NCI-H526 treated with DMSO at 0.1 percent for 48 hours (cell line): ENCODE measurements around the gene APBB3.

Experiments used
- DNase-seq: peaks from one replicate; lab custom pipeline; 2025; lab: John Stamatoyannopoulos, UW

APBB3 gene

DNA sequence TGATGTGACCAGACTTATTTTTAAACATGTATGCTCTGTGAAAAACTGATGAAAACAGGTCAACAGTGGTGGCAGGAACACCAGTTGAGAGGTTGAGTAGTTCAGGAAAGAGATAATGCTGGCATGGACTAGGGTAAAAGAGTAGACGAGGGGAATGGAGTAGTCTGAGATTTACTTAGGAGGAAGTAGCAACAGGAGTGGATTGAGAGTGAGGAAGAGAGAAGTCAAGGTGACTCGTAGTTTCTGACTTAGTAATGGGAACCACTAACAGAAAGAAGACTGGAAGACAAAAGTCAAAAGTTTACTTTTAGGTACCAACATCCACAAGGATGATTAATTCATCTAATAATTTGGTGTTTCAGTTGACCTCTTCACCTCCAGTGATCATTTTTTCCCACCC is 10.7 kb downstream of the APBB3 start:
- DNase-seq: no peak

DNA sequence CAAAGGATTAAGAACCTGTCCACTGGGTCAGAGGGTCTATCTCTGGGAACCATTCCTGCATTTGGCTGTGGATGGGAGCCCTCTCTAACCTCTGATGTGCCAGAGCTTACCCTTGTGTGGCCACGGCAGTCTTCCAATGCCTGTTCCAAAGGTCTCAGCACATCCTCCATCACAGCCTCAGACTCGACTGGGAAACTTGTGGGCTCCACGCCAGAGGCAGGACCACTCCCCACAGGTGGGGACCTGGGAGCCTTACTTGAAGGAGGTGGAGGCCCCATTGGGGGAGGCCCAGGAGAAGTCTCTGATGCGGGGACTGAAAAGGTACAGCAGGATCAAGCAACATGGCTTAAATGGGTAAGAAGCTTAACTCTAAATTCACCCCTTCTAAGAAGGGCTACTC is 12.5 kb downstream of the APBB3 start:
- no peak for DNase-seq

DNA sequence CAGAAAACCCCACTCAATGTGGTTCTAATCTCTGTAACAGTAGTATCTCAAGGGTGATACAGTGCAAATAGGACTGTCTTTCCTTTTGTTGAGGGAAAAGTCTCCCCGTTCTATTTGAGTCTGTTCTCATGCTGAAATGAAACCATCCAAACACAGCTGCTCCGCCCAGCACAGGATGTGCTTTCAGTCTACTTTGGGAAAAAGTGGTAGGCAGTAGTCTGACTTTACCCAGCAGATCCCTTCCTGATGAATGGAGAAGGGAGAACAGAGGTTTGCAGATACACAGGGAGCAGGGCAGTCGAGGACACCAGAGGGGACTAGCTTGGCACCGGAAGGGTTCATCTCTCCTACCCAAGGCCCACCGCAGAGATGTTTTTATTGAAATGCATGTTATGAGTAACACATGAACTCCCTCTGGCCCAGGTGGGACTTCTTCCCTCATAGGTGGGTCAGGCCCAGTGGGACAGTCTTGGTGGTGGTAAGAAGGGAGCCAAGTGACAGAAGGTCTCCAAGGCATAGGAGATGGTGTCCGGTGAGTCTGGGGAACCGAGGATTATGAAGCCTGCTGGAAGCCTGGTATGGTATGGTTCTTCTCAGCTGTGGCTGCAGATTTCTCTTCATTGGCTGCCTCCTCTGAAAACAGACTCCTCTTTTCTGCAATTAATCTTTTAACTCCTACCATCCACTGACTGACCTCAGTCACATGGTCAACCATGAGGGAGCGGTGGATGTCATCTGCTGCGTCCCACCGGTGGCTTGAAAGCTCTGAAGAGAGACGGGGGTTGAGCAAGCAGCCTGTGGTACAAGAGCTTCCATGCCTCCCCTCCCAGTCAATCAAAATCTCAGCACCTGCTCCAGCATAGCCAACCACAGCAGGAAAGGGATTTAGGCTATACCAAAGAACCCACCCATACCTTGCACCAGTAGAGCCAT is 14.0 kb downstream of the APBB3 start:
- no peak for DNase-seq

DNA sequence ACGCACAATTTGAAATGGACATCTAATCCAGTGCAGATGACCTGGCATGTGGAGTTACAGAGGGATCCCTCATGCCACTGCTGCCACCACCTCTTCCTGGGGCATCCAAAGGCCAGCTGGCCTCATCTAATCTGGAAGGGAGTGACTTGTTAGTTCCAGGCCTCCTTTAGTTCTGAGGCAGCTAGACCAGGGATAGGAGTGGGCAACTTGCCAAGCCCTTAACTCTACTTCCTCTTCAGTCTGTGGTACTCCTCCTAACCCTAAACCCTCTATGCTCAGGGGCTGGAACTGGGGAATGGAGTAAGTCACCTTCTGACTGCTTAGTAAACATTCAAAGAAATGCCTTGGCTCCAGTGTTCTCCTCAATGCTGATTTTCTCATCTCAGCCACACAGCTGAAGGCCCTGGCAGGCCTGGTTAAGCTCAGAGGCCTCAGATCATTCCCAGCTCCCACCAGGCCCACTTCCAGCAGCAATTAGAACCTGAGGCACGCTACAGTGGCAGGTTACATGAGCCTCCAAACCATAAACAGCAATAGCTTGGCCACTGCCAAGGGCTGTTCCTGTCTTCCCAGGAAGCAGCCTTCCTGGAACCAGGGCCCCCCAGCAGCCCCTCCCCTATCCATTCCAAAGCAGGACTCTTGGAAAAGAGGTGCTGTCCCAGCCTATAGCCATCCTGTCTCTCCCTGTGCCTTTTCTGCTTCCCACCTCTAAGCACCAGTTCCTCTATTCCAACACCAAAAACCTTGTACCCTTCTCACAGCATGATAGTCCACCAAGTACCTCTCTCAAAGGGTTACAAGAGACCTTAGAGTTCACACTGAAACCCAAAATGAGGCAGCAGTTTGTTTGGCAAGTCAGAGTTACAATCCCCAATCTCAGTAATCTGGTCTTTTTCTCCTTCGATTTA is 14.9 kb downstream of the APBB3 start:
- no peak for DNase-seq

DNA sequence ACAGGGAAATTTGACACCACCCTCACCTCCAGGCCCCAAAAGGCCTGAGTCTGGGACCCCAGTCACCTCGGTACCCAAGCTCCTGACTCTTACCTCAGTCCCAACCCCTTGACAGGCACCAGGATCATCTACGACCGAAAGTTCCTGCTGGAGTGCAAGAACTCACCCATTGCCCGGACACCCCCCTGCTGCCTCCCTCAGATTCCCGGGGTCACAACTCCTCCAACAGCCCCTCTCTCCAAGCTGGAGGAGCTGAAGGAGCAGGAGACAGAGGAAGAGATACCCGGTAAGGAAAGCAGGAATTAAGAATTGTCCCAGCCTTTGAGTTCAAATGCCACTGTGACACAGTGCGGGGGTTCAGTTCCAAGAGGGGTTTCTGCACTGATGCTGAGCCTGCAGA is 15.6 kb downstream of the APBB3 start:
- DNase-seq: no peak

DNA sequence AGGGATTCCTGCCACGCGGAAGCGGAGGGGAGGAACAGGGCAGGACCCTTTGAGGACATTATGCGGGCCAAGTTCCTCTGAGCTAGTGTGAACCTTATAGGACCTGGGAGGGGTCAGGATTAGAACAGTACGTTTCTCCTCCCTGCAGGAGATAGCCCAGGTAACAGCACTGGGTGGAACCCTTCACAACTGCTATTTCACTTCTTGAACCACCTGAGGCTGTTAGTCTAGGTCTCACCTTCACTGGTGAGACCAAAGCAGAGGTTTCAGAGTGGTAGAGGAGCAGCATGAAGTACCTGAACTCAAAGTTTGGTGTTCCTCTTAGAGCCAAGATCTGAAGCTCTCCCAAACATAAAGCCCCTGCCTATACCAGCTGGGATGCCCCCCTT is 16.1 kb downstream of the APBB3 start:
- no peak for DNase-seq

DNA sequence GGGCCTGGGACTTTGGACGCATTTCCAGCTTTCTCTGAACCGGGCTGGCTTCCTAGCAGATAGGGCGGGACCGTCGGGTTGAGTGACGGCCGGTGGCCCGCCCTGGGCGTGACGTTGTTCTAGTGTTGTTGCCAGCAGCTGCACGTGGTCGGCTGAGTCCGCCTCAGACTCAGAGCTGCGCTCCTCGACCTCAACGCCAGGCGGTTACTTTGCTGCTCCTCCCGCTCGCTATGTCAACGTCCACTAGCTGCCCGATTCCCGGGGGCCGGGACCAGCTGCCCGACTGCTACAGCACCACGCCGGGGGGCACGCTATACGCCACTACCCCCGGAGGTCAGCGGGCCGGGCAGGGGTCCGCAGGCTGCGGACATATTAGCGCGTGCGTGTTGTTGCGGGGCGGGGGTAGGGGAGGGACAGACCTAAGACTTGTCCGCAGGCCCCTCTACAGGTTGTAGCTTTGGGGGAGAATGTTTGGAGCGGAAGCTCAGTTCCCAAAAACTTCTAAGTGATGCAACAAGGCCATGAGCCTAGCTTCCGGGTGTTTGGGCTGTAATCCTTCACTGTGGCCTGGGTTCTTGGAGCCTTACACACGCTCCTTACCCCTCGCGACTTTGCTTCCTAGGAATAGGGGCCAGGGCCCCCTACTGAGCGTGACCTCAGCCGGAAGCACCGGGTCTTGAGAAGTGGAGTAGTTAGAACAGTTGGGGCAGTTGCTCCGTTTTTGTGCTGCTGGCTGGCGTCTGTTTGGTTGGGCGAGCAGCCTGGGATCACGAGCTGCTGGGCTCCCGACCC is 16.7 kb downstream of the APBB3 start, which contains the start of gene EIF4EBP3:
TSS of gene EIF4EBP3 (plus strand) at position 155 of the 792 bp plus-strand sequence. CDS start at position 231, 76 bp downstream.
- DNase-seq: peak; percentile 86

DNA sequence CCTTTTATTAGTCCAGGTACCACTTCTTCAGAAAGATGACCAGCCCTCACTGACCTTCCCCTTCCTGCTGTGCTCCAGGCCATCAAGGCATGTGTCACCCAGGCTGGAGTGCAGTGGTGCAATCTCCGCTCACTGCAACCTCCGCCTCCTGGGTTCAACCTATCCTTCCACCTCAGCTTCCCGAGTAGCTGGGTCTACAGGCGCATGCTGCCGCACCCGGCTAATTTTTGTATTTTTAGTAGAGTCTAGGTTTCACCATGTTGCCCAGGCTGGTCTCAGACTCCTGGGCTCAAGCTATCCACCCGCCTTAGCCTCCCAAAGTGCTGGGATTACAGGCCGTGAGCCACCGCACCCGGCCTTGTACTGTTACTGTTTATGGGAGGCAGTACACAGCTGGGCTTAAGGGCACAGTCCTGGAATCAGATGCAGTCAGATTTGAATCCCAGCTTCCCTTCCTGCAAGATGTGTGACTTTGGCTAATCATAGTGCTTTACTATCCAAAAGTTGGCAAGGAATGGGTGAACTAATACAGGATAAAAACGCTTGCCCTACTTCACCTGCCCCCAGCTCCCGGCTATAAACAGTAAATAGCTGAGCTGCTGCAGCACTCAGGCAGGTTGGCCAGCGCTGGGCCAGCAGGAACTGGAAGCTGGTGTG is 17.4 kb downstream of the APBB3 start:
- no peak for DNase-seq

DNA sequence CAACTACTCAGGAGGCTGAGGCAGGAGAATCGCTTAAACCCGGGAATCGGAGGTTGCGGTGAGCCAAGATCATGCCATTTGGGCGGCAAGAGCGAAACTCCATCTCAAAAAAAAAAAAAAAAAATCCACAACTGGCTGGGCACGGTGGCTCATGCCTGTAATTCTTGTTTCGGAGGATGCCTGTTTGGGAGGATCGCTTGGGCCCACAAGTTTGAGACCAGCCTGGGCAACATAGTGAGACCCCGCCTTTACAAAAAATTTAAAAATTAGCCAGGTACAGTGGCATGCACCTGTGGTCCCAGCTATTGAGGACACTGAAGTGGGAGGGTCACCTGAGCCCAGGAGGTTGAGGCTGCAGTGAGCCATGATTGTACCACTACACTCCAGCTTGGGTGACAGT is 18.8 kb downstream of the APBB3 start:
- no peak for DNase-seq

DNA sequence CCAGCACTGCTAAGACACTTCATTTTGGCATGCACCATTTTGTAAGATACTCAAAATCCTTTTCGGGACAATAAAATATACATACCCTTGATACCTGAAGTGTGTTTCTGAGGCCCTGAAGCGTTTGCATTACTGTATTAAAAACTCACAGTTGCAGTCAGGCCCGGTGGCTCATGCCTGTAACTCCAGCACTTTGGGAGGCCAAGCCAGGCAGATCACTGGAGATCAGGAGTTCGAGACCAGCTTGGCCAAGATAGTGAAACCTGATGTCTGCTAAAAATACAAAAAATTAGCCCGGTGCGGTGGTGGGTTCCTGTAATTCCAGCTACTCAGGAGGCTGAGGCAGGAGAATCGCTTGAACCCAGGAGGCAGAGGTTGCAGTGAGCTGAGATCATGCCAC is 19.4 kb downstream of the APBB3 start:
- no peak for DNase-seq

DNA sequence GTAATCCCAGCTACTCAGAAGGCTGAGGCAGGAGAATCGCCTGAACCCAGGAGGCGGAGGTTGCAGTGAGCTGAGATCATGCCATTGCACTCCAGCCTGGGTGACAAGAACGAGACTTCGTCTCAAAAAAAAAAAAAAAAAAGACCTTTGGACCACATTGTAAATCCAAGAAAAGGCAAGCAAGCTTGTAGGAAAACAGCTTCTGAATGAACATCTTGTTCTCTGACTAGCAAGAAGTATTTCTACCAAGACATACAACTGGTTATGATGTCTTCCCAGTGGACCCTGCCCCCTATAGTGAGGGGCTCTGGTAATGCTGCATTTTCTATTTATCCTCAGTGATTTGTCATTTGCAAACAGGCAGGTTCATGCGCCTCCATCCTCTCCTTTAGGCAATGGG is 21.4 kb downstream of the APBB3 start:
- DNase-seq: no peak

DNA sequence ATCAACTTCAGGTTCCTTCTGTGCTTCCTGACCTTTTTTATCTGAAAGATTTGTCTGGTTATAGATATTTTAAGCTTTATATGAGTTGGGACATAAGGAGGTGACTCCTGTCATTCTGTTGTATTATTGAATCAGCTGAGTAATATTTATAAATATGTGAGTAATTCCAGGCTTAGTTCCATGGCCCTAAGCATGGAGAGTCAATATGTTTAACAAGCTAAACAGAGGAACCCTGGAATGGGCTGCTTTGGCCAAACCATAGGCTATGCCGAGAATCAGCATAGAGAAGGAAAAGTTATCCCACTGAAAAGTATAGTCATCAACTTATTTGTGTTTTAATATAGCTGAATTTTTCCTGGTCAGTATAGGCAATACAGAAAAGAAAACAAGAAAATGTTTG is 24.2 kb downstream of the APBB3 start:
- no peak for DNase-seq

DNA sequence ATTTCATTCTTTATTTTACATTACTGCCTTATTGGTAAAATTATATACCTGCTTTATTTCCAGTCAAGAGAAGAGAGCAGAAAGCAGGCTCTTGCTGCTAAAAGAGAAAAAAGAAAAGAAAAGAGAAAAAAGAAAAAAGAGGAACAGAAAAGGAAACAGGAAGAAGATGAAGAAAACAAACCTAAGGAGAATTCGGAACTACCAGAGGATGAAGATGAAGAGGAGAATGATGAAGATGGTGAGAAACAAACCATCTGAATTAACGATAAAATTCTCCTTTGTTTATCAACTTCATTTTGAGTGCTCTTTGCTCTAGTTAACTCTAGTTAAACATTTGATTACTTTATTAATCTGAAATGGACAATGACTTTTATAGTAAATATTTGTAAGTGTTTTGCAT is 40.4 kb downstream of the APBB3 start:
- no peak for DNase-seq

DNA sequence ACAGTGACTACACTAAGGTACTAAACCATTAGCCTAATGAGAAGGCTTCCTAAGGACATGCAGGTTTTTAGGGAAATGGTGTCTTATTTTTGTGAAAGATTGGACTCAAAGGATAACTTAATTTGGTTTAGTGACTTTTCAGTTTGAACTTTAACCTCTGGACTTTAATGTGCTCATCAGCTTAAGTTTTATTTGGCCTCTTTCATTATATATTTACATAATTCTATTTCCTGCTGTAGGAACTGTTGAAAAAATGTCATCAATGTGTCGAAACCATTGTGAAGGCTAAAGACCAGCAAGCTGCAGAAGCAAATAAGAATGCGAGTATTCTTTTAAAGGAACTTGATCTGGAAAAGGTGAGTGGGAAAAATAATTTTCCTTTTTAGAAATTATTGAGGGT is 51.3 kb downstream of the APBB3 start:
- no peak for DNase-seq

DNA sequence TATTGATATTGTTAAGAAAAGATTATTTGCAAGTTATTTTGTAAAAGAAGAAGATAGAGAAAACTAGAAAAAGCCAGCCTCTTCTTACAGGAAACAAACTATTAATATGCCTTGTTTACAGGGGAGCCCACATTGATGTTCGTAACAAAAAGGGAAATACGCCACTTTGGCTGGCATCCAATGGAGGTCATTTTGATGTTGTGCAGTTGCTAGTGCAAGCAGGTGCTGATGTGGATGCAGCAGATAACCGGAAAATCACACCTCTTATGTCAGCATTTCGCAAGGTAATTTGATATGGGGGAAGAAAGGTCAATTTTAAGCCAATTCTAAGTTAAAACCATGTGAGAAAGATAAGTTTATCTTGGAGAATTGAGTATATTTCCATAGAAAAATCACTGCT is 54.5 kb downstream of the APBB3 start:
- DNase-seq: no peak
